ENCODE results near the gene F8.

- no peak for TF ChIP-seq EZH2phosphoT487 (IDR thresholded peaks at IDR 0.05; ENCODE audit: insufficient read depth, low read depth)
- TF ChIP-seq EZH2 (IDR thresholded peaks at IDR 0.05; ENCODE audit: insufficient read depth, poor library complexity, severe bottlenecking), result no peak
Measured at GRCh38 chrX:155071694-155072280, 49.3 kb upstream of the F8 start.
